NCI-H2196 (cell line): ENCODE measurements around the gene TBX18.

Experiments
- DNase-seq: peaks from one replicate; lab custom pipeline; 2025; ENCODE audit not compliant: unreplicated experiment; lab: John Stamatoyannopoulos, UW

TBX18 gene

GRCh38 chr6:84675651-84676050, 88.7 kb downstream of the TBX18 start:
- no peak for DNase-seq

GRCh38 chr6:84674395-84674794, 90.0 kb downstream of the TBX18 start:
- DNase-seq, result no peak

DNA sequence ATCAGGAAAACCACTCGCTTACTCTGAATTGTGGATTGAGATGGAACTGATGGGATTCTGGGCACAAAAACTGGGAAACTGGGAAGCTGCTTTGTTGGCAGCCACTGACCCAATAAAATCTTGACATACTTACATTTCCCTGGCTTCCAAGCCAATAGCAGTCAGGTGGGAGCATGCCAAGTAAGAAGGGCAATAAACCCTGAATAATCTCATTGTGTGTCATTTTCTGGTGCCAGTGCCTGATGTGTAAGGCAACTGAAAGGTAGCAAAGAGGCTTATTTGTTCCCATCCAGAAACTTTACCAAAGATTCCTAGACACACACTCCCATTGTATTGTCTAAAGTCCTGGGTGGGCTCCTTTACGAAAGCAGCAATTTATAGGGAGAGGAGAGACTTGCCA, 93.2 kb downstream of the TBX18 start:
- DNase-seq, result no peak

GRCh38 chr6:84669945-84670344, 94.5 kb downstream of the TBX18 start:
- DNase-seq, result no peak

DNA sequence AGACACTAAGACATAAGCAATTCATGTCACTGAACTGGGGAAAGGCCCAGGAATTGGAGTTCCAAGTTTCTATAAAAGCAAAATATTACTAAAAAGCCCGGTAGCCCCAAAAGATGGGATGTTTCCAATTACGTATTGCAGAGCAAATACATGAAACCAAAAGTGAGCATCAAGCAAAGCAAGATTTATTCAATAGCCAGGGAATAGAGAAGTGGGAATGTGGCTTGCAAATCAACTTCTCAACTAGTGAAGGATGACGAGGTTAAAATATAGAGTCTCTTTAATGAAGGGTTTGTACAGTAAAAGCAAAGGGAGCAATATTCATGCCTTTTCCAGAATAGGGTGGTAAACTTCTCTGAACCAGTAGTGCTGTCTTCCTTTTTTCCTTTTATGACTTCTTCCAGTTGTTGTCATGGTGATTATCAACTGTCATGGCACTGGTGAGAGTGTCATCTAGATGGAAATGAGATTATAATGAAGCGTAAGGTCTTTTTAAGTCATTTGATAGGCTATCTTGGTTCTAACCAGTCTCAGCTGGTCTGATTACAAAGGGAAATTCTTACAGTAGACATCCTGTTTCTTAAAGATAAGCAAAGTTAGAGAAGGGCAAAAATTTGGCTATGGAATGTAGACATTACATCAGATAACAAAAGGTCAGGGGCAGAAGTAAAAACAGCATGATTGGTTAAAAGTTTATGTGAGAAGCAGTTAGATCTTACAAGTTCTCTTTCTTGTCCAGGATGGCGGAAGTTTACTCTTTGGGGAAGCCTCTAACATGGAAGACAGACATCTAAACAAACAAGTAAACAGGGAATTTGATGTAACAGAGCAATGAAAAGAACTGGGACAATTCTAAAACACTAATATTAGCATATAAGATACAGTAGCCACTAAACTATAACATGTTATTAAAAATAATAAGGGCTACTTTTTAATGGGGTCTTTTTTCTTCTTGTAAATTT, 96.9 kb downstream of the TBX18 start:
- no peak for DNase-seq

DNA sequence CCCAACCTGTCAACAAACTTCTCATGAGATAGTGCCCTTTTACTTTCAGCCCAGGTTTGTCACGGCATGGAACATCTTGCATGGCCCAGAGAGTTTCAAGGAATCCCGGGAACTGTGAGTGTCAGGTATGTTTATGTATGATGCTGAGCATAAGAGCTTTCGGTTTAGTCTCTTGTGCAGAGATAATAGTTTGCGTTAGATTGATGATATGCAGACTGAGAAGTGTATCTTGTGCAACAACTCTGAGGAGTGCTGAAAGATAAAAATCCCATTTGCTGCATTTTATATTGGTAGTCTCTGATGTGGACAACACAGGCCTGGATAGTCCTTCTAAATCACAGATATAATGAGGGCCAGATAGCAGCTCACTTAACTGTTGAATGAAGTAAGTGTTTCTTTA, 99.0 kb downstream of the TBX18 start:
- no peak for DNase-seq

- no peak for DNase-seq
Observed at GRCh38 chr6:84663866-84664265, 100.5 kb downstream of the TBX18 start.

- no peak for DNase-seq
Observed at GRCh38 chr6:84657486-84657885, 106.9 kb downstream of the TBX18 start.

- no peak for DNase-seq
Observed at GRCh38 chr6:84657025-84657424, 107.4 kb downstream of the TBX18 start.

DNA sequence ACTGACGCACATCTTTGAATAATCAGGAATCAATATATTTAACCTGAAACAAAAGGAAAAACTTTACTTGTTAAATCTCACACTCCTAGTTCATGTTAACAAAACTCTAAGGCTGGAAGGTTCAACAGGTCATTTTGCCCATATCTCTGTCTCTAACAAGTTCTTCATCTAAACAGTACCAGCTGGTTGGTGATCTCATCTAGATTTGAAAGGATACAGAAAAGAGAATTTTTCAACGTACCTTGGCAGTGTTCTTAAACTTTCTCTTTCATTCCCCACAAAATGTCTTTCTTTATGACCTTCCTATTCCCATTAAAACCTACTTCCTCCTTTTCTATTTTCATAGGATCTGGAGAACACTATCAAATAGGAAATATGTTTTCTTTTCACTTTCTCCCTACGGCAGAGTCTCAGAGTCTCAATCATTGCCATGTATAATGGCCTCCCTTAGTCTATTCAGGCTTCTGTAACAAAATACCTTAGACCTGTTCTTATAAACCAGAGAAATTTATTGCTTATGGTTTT, 111.3 kb downstream of the TBX18 start:
- DNase-seq, result no peak

DNA sequence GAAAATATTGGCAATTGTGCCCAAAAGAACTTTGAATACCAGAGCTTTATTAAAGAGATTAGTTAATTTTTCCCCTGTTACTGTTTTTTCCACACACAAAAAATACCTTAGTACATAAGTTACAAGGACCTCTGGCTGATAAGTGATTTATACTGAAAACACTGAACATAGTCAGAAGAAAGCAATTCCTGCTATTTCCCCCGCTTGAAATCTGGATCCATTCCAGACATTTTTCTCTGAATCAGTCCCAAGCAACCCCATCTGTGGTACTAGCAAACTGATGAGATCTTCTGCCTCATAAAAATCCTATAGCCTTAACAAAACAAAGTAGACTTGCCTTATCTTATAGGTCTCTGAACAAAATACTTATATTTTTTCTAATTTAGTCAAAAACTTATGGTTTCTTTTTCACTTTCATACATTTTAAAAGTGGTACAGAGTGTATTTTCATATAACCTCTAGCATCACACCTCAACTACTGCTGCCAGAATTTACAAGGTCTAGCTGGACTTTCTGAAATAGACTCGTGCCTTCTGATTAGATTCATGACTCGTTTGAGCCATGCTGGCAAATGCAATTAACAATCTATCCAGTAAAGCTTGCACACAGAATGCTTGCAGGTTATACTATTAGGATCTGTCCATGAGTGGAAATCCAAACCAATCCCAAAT, 111.9 kb downstream of the TBX18 start:
- no peak for DNase-seq

GRCh38 chr6:84651583-84651982, 112.8 kb downstream of the TBX18 start:
- no peak for DNase-seq

DNA sequence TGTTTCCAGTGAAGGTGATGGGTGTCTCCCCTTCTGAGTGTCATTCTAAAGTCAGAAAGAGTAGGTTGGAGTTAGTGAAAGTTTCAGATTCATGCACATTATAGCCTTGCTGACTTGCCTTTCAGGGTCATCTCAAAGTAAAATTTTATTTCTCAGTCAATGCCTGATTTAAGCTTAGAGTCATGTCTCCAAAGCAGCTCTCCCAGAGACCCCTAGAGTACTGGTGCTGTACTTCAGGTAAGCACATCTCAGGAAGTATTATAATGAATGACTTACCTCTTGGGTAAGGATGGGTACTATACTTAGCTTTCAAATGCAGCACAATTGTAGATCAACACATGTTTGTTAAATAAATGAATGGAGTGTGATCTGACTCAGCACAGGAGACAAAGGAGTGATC, 116.0 kb downstream of the TBX18 start:
- no peak for DNase-seq

DNA sequence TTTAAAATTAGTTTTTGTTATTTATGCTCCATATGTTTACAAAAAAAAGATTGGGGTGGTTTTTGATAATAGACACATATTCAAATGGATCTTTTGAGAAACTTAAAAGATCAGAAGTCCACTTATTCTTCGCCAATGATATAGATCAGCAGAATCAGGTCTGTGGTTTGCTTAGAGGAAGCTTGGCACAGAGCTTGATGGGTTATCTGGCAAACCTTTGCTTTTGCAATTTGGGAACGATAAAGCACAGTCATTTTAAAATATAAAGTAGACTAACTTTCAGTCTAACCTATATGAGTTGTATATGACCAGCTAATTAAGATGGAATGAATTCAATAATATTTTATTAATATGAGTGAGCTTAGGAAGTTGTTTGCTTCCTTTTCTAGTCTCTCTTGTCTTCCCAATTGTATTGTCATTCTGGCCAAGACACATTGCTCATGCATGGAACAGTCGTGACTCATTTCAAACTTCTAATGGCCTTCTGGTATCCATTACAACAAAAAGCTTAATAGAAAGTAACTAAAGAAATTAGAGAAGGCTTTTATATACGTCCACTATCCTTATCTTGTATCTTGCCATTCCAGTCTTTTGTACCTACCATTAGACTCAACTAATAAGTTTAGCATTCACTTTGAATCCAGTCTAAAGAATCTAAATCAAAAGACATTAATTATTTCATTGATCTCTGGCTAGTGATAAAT, 118.7 kb downstream of the TBX18 start:
- no peak for DNase-seq

GRCh38 chr6:84645000-84645399, 119.4 kb downstream of the TBX18 start:
- no peak for DNase-seq

- DNase-seq, result no peak
Observed at GRCh38 chr6:84643778-84644177, 120.6 kb downstream of the TBX18 start.

DNA sequence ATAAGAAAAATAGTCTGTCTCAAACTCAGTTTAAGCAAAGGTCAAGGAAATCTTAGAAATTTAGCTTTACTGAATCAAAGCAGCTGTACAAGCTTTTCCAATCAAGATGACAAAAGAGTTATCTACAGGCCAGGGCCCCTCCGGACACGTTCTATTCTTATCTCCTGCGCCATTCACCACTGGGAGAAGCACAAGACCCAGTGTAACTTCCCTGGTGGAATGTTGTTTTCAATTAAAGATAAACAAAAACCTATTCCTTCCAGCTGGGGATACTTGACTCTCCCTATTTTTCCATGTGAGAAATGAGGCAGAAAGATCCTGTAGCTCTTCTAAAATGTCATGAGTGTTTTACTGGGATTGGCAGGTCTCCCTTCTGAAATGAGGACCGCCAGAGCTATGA, 123.3 kb downstream of the TBX18 start:
- no peak for DNase-seq

DNA sequence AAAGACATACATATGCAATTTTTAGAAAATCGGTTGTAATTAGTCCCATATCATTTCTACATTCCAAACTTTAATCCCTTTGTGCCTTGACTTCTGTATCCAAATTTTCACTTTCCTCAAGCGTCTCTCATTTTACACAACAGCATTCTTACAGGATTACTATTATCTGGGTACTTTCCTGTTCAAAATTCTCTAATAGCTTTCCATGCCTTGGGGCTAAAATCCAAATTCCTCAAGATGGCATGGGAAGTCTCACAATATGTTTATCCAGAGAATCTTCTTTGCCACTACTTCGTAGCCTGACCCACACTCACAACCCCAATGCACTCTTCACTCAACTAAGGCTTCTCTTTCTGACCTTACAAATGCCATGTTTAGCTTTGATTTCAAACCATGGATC, 125.0 kb downstream of the TBX18 start:
- DNase-seq, result no peak

DNA sequence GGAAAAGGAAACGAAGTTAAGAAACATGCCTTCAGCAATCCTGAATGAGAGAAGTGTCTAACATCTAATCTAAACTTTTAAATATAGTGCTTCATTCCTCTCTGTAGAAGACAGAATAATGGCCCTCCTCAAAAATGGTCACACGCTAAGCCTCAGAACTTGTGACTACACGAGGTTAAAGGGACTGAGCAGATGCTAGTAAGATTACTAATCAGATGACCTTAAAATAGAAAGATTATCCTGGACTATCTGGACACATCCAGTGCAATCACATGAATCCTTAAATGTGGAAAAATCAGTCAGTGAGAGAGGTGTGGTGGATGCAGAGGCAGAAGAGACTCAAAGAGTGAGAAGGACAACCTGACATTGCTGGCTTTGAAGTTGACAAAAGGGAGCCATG, 126.1 kb downstream of the TBX18 start:
- no peak for DNase-seq
